HepG2 (cell line): ENCODE data around the gene SMAD6. TPM values are rescaled to one million over a fixed set of nuclear protein-coding genes. Genes with fewer than 3 reads are reported as not detected.

Source experiments
- ATAC-seq: fragments of 200-7000 bp; cut with Tn5 transposase; 3 replicates; pipeline ENCODE4 v1.9.1; 2020; ENCODE audit warnings: mild to moderate bottlenecking, moderate library complexity
- BruUV-seq: library from RNA; stranded (reverse); fragments of 400-500 nt; replicated peaks from 2 replicates; lab custom pipeline; 2021; lab: Mats Ljungman, UMichigan
- CTCF ChIA-PET: fragments of 300-600 bp; formaldehyde crosslinking; extraction: SDS; loops from one replicate; lab custom pipeline; 2021; ENCODE audit warnings: low total read pairs, inconsistent platforms, low intra/inter-chr PET ratio; lab: Yijun Ruan, JAX
- POLR2A ChIA-PET: fragments of 350-600 bp; sonication (Branson Sonifier 250); formaldehyde crosslinking; loops from one replicate; lab custom pipeline; 2020; ENCODE audit warnings: antibody characterized with exemption, inconsistent platforms; lab: Yijun Ruan, JAX
- DNase-seq: peaks from one replicate; pipeline ENCODE4 v3.0.0-alpha.2; 2015; ENCODE audit warnings: low spot score
- FAIRE-seq: peaks from 3 replicates; lab custom pipeline; 2011; peaks lifted over from hg19 to GRCh38; lab: Jason Lieb, UNC
- H2AFZ ChIP-seq: one replicate; pipeline ENCODE4 v1.6.1; 2011; ENCODE audit warnings: low read length, inconsistent platforms
- H3K27ac ChIP-seq: fragments of 300-600 bp; 3 replicates; pipeline ENCODE4 v1.8.0; 2011; ENCODE audit warnings: mixed run types, mild to moderate bottlenecking, mixed read lengths, low read length, inconsistent platforms; ENCODE audit not compliant: insufficient read depth; ENCODE audit errors: extremely low read length
- H3K27me3 ChIP-seq, 2 experiments: fragments of 200-600 bp in 1 of 2; 2 replicates in 1 of 2; 3 replicates in 1 of 2; pipeline versions ENCODE4 v1.6.0 to v1.8.0; 2011; ENCODE audit warnings: low read length in 2 of 2, mild to moderate bottlenecking in 2 of 2, moderate library complexity in 2 of 2, inconsistent platforms in 1 of 2; ENCODE audit not compliant: insufficient read depth in 2 of 2, control insufficient read depth in 1 of 2
- H3K36me3 ChIP-seq, 2 experiments: fragments of 200-600 bp in 1 of 2; replicated peaks in 1 of 2; 2 replicates in 1 of 2; 3 replicates in 1 of 2; pipeline versions ENCODE4 v1.5.1 to v1.8.0; 2011; ENCODE audit warnings: low read length in 2 of 2, inconsistent platforms in 1 of 2; ENCODE audit not compliant: insufficient read depth in 2 of 2, control insufficient read depth in 1 of 2
- H3K4me1 ChIP-seq: 2 replicates; pipeline ENCODE4 v1.5.1; 2012; ENCODE audit warnings: low read length, inconsistent platforms; ENCODE audit not compliant: insufficient read depth
- H3K4me2 ChIP-seq: 2 replicates; pipeline ENCODE4 v1.6.0; 2011; ENCODE audit warnings: low read depth, low read length, inconsistent platforms
- H3K4me3 ChIP-seq, 3 experiments: fragments of 200-600 bp in 1 of 3; sonication (generic), shearing (Covaris generic) in 1 of 3; replicated peaks in 1 of 3; 2 replicates each; pipeline ENCODE4 v1.5.1; 2011 to 2016; ENCODE audit warnings: low read length in 3 of 3, inconsistent platforms in 2 of 3, low read depth in 2 of 3, mild to moderate bottlenecking in 2 of 3, control low read depth in 1 of 3, mixed read lengths in 1 of 3; ENCODE audit not compliant: insufficient read depth in 1 of 3
- H3K79me2 ChIP-seq: one replicate; pipeline ENCODE4 v1.6.1; 2011; ENCODE audit warnings: low read length, inconsistent platforms; ENCODE audit not compliant: insufficient read depth
- H3K9ac ChIP-seq: 2 replicates; pipeline ENCODE4 v1.6.0; 2011; ENCODE audit warnings: mild to moderate bottlenecking, low read depth, low read length, inconsistent platforms; ENCODE audit not compliant: insufficient read depth
- H3K9me3 ChIP-seq: 2 replicates; pipeline ENCODE4 v1.5.1; 2012; ENCODE audit warnings: mild to moderate bottlenecking, low read length
- H4K20me1 ChIP-seq: 2 replicates; pipeline ENCODE4 v1.6.0; 2011; ENCODE audit warnings: inconsistent platforms, mild to moderate bottlenecking, low read length, moderate library complexity; ENCODE audit not compliant: insufficient read depth
- ARID3A ChIP-seq: IDR thresholded peaks from 2 replicates; pipeline ENCODE4 v1.6.1; 2012; ENCODE audit warnings: low read depth, low read length, improper control_type of control experiment
- ARNTL ChIP-seq: sonication (generic); formaldehyde crosslinking; IDR thresholded peaks from 2 replicates; pipeline ENCODE4 v1.4.0; 2020; ENCODE audit warnings: mild to moderate bottlenecking, missing genetic modification reagents
- ELF1 ChIP-seq: sonication (generic); formaldehyde crosslinking; IDR thresholded peaks from 2 replicates; pipeline ENCODE4 v1.4.0; 2020; ENCODE audit warnings: missing genetic modification reagents
- KDM5A ChIP-seq: fragments of 200-600 bp; sonication (generic); IDR thresholded peaks from 2 replicates; pipeline ENCODE4 v1.7.0; 2018; ENCODE audit warnings: antibody characterized with exemption, mild to moderate bottlenecking, low read length, borderline replicate concordance
- PRDM4 ChIP-seq: sonication (generic); formaldehyde crosslinking; IDR thresholded peaks from 2 replicates; pipeline ENCODE4 v1.9.0; 2021; ENCODE audit warnings: missing genetic modification reagents, borderline replicate concordance
- PREB ChIP-seq: sonication (generic); formaldehyde crosslinking; IDR thresholded peaks from 2 replicates; pipeline ENCODE4 v1.4.0; 2020; ENCODE audit warnings: missing genetic modification reagents
- RAD51 ChIP-seq: fragments of 450-650 bp; IDR thresholded peaks from 2 replicates; pipeline ENCODE4 v1.6.1; 2016; ENCODE audit warnings: borderline replicate concordance
- SMAD1 ChIP-seq: sonication (generic); formaldehyde crosslinking; IDR thresholded peaks from 2 replicates; pipeline ENCODE4 v1.4.0; 2020; ENCODE audit warnings: missing genetic modification reagents, low read depth, mild to moderate bottlenecking, borderline replicate concordance
- SMAD3 ChIP-seq: sonication (generic); formaldehyde crosslinking; IDR thresholded peaks from 2 replicates; pipeline ENCODE4 v1.4.0; 2020; ENCODE audit warnings: missing genetic modification reagents
- SP4 ChIP-seq: sonication (generic); formaldehyde crosslinking; IDR thresholded peaks from 2 replicates; pipeline ENCODE4 v1.8.1; 2023; ENCODE audit warnings: mild to moderate bottlenecking, missing genetic modification reagents
- SUZ12 ChIP-seq: fragments of 150-350 bp; IDR thresholded peaks from 2 replicates; pipeline ENCODE4 v1.6.1; 2014; ENCODE audit warnings: low read depth, low read length
- TRAFD1 ChIP-seq: sonication (generic); formaldehyde crosslinking; IDR thresholded peaks from 2 replicates; pipeline ENCODE4 v1.5.1; 2020; ENCODE audit warnings: missing genetic modification reagents, mild to moderate bottlenecking, borderline replicate concordance
- ZFP91 ChIP-seq: sonication (generic); formaldehyde crosslinking; IDR thresholded peaks from 2 replicates; pipeline ENCODE4 v1.9.0; 2022; ENCODE audit warnings: missing genetic modification reagents, mild to moderate bottlenecking, borderline replicate concordance
- ZNF343 ChIP-seq: sonication (generic); formaldehyde crosslinking; IDR thresholded peaks from 2 replicates; pipeline ENCODE4 v1.4.0; 2020; ENCODE audit warnings: mild to moderate bottlenecking, missing genetic modification reagents
- ZNF841 ChIP-seq: sonication (generic); formaldehyde crosslinking; IDR thresholded peaks from 2 replicates; pipeline ENCODE4 v1.8.1; 2023; ENCODE audit warnings: missing genetic modification reagents, borderline replicate concordance
- WGBS: methylation state at CpG from one replicate; pipeline ENCODE4 v1.1.6; 2017; ENCODE audit warnings: low lambda C conversion rate; 5-methylcytosine and 5-hydroxymethylcytosine counted together
- in situ Hi-C: cut with HindIII; loops from 2 replicates; pipeline ENCODE4 v1.10.0; 2017; ENCODE audit warnings: low pct_unique_long_range_greater_than_20kb; ENCODE audit not compliant: extremely low pct_ligation_motif_present
- intact Hi-C: fragments of 100-400 bp; cut with micrococcal nuclease; formaldehyde crosslinking; loops from one replicate; pipeline ENCODE4 v1.10.0; 2022; ENCODE audit not compliant: unreplicated experiment
- polyA plus RNA-seq, 8 experiments: library from polyadenylated mRNA; depleted of rRNA in 3 of 8; stranded (reverse) in 7 of 8; unstranded in 1 of 8; fragments of >200 nt; fragmentation: Illumina TruSeq in 4 of 8; extraction: Trizol in 4 of 8; gene quantifications; 2 replicates each; pipeline versions ENCODE4 v1.2.1 to v1.2.3, GENCODE V29; 2011 to 2016; ENCODE audit warnings: low read depth in 4 of 8, missing spikeins in 1 of 8, mixed read lengths in 1 of 8; ENCODE audit not compliant: insufficient read depth in 1 of 8
- total RNA-seq, 5 experiments: library from RNA; depleted of rRNA; stranded (reverse); fragments of >200 nt; fragmentation: Illumina TruSeq; extraction: Trizol; gene quantifications; 2 replicates each; pipeline ENCODE4 v1.2.3, GENCODE V29; 2016; ENCODE audit warnings: low read depth in 1 of 5

The SMAD6 gene
- total and polyA plus RNA-seq, 2 of the 13 experiments (the other 11 are each of a cell fraction or from before 2014, with no cell fraction given) = 3.3 to 4.4 TPM

- no peak for TF ChIP-seq ZFP91 (CRISPR knock-in tag)
- TF ChIP-seq, all 625 proteins: peak for 0
Observed at GRCh38 chr15:66740802-66741201, 38.8 kb downstream of the SMAD6 start (continued).

GRCh38 chr15:66741646-66742045 lies 39.6 kb downstream of the SMAD6 start:
- Histone ChIP-seq H3K9ac (no peak overlapping the region), H3K4me1 (peaks cover 30% of the 10 kb centered on the region), H2AFZ (no peak overlapping the region), H3K4me2 (no peak overlapping the region), H3K4me3 (no peak overlapping the region), H3K27ac (no peak overlapping the region), H3K36me3 (peaks cover 0 to 3% of the 10 kb centered on the region in 2 experiments; a peak in 1 of 5 replicates), H3K9me3 (no peaks in the 10 kb centered on the region), H4K20me1 (no peaks in the 10 kb centered on the region), H3K27me3 (no peaks in the 10 kb centered on the region), H3K79me2 (no peaks in the 10 kb centered on the region)
- ATAC-seq = no peak
- DNase-seq = no peak
- BruUV-seq = no TSS peak
- POLR2A ChIA-PET = no interaction called here
- 95% methylated on average over 5 of the region's 5 CpGs for WGBS
- in situ Hi-C loops (no loop called here), intact Hi-C loops (no loop called here)
- no peak for FAIRE-seq
- CTCF ChIA-PET = no interaction called here
- TF ChIP-seq ARNTL (CRISPR knock-in tag) (no peak), ZNF343 (CRISPR knock-in tag) (no peak), PREB (CRISPR knock-in tag) (no peak), ARID3A (no peak), TRAFD1 (no peak), ELF1 (CRISPR knock-in tag) (no peak), RAD51 (no peak), ZNF841 (no peak), PRDM4 (CRISPR knock-in tag) (no peak), SUZ12 (no peak), KDM5A (no peak), SMAD1 (CRISPR knock-in tag) (no peak), SP4 (CRISPR knock-in tag) (no peak), SMAD3 (CRISPR knock-in tag) (no peak)
